DND-41 (cell line): Measurements from ENCODE around the gene TMEM125.

ENCODE experiments used
- CTCF ChIP-seq: IDR thresholded peaks from 2 replicates; pipeline ENCODE4 v1.5.1; 2012; ENCODE audit warnings: borderline replicate concordance, low read length, moderate library complexity, mild to moderate bottlenecking; ENCODE audit not compliant: poor library complexity, severe bottlenecking; ENCODE audit errors: extremely low read depth
- EZH2 ChIP-seq: IDR thresholded peaks from 3 replicates; pipeline ENCODE4 v1.6.1; 2012; ENCODE audit warnings: borderline replicate concordance, low read depth, mild to moderate bottlenecking, moderate library complexity, low read length, inconsistent platforms; ENCODE audit not compliant: severe bottlenecking

- TF ChIP-seq CTCF (no peak), EZH2 (no peak)
These were observed 23.1 kb upstream of the TMEM125 start for GRCh38 chr1:43246466-43247213.
